GM23248 (cell line): ENCODE measurements around the gene CACNG5. TPM values are rescaled to one million over a fixed set of nuclear protein-coding genes. Genes with fewer than 3 reads are reported as not detected.

Experiments used
- DNase-seq: peaks from one replicate; pipeline ENCODE4 v3.0.0-alpha.2; 2015
- H2AFZ ChIP-seq: fragments of 200-600 bp; sonication (generic); 2 replicates; pipeline ENCODE4 v1.6.1; 2016; ENCODE audit warnings: antibody characterized with exemption
- H3F3A ChIP-seq: fragments of 200-600 bp; sonication (generic); 2 replicates; pipeline ENCODE4 v1.6.1; 2016; ENCODE audit warnings: mild to moderate bottlenecking, antibody characterized with exemption, mixed run types; ENCODE audit not compliant: insufficient read depth
- H3K27ac ChIP-seq: fragments of 200-600 bp; sonication (generic); 2 replicates; pipeline ENCODE4 v1.5.1; 2016; ENCODE audit warnings: mild to moderate bottlenecking
- H3K27me3 ChIP-seq: fragments of 200-600 bp; sonication (generic); replicated peaks from 2 replicates; pipeline ENCODE4 v1.6.1; 2016; ENCODE audit warnings: mild to moderate bottlenecking; ENCODE audit not compliant: insufficient read depth
- H3K36me3 ChIP-seq: fragments of 200-600 bp; sonication (generic); 2 replicates; pipeline ENCODE4 v1.6.1; 2016; ENCODE audit warnings: low read depth, mild to moderate bottlenecking
- H3K4me1 ChIP-seq: fragments of 200-600 bp; sonication (generic); 2 replicates; pipeline ENCODE4 v1.6.1; 2016; ENCODE audit warnings: mild to moderate bottlenecking; ENCODE audit not compliant: insufficient read depth
- H3K4me2 ChIP-seq: fragments of 200-600 bp; sonication (generic); one replicate; pipeline ENCODE4 v1.6.1; 2016; ENCODE audit warnings: mild to moderate bottlenecking; ENCODE audit not compliant: unreplicated experiment
- H3K4me3 ChIP-seq: fragments of 200-600 bp; sonication (generic); 2 replicates; pipeline ENCODE4 v1.5.1; 2016; ENCODE audit warnings: mild to moderate bottlenecking
- H3K79me2 ChIP-seq: fragments of 200-600 bp; sonication (generic); 2 replicates; pipeline ENCODE4 v1.6.1; 2016; ENCODE audit warnings: mild to moderate bottlenecking; ENCODE audit not compliant: insufficient read depth
- H3K9ac ChIP-seq: fragments of 200-600 bp; sonication (generic); 2 replicates; pipeline ENCODE4 v1.6.1; 2016; ENCODE audit warnings: mild to moderate bottlenecking
- H3K9me2 ChIP-seq: fragments of 200-600 bp; sonication (generic); 2 replicates; pipeline ENCODE4 v1.6.1; 2016; ENCODE audit warnings: mixed run types, mild to moderate bottlenecking, moderate library complexity; ENCODE audit not compliant: insufficient read depth
- H3K9me3 ChIP-seq: fragments of 200-600 bp; sonication (generic); one replicate; pipeline ENCODE4 v1.6.1; 2017; ENCODE audit warnings: low read depth
- H4K20me1 ChIP-seq: fragments of 200-600 bp; sonication (generic); 2 replicates; pipeline ENCODE4 v1.6.0; 2016; ENCODE audit not compliant: insufficient read depth
- EZH2 ChIP-seq: fragments of 200-600 bp; sonication (generic); IDR thresholded peaks from 2 replicates; pipeline ENCODE4 v1.6.1; 2018; ENCODE audit warnings: antibody characterized with exemption, mild to moderate bottlenecking; ENCODE audit not compliant: insufficient read depth, poor library complexity, severe bottlenecking
- EZH2phosphoT487 ChIP-seq: fragments of 200-600 bp; sonication (generic); IDR thresholded peaks from 2 replicates; pipeline ENCODE4 v1.6.1; 2018; ENCODE audit warnings: antibody characterized with exemption, moderate library complexity, mild to moderate bottlenecking, low read depth; ENCODE audit not compliant: insufficient read depth
- WGBS, 2 experiments: methylation state at CpG; one replicate each; pipeline ENCODE4 v1.1.6; 2015 to 2017; ENCODE audit warnings: low lambda C conversion rate in 2 of 2, low coverage in 1 of 2; ENCODE audit errors: missing lambda C conversion rate in 2 of 2; 5-methylcytosine and 5-hydroxymethylcytosine counted together
- in situ Hi-C: fragments of 300-500 bp; cut with MboI; formaldehyde crosslinking; loops from 2 replicates; pipeline ENCODE4 v1.15.0; 2020
- polyA plus RNA-seq: library from polyadenylated mRNA; unstranded; fragments of >200 nt; fragmentation: Nextera tagmentation; extraction: Ambion mirVana; gene quantifications from 2 replicates; pipeline ENCODE4 v1.2.1, GENCODE V29; 2016
- total RNA-seq: library from RNA; depleted of rRNA; stranded (reverse); fragments of >200 nt; shearing (Covaris generic); gene quantifications from 2 replicates; pipeline ENCODE4 v1.2.3, GENCODE V29; 2014; rRNA removed

CACNG5 gene
- total RNA-seq: not detected in 2 replicates
- polyA plus RNA-seq: not detected in 2 replicates

- no peaks in the 10 kb centered on the region for H3K4me1 ChIP-seq
- peaks cover 56% of the 10 kb centered on the region for H3K27me3 ChIP-seq
- no peak for DNase-seq
- H3K79me2 ChIP-seq: no peaks in the 10 kb centered on the region
- TF ChIP-seq EZH2 (no peak), EZH2phosphoT487 (no peak)
- H3K9me3 ChIP-seq: no peaks in the 10 kb centered on the region
- in situ Hi-C loops: no loop called here
- H3K4me2 ChIP-seq: no peak within 1 kb of the TSS
- H3K9me2 ChIP-seq: no peaks in the 10 kb centered on the region
- no peak within 1 kb of the TSS for H3K4me3 ChIP-seq
- no peak within 1 kb of the TSS for H3K9ac ChIP-seq
- H3K36me3 ChIP-seq: no peaks in the 10 kb centered on the region
- H3K27ac ChIP-seq: no peak within 1 kb of the TSS
- no peaks in the 10 kb centered on the region for H3F3A ChIP-seq
- no peak within 1 kb of the TSS for H2AFZ ChIP-seq
- no peaks in the 10 kb centered on the region for H4K20me1 ChIP-seq
- 16 to 18% methylated on average over 18 to 26 of the region's 57 CpGs for WGBS, 2 experiments
Measured at GRCh38 chr17:66834919-66835454, at the start of gene CACNG5. TSS of gene CACNG5 (plus strand) at chr17:66835117. CDS start at chr17:66877333, 42,216 bp downstream.

- H3K9me2 ChIP-seq: no peaks in the 10 kb centered on the region
- no peak overlapping the region for H3K4me2 ChIP-seq
- no peaks in the 10 kb centered on the region for H3K79me2 ChIP-seq
- H3K36me3 ChIP-seq: peaks cover 14% of the 10 kb centered on the region
- TF ChIP-seq EZH2phosphoT487 (no peak), EZH2 (no peak)
- 93 to 97% methylated on average over 10 of the region's 10 CpGs for WGBS, 2 experiments
- no peak overlapping the region for H3K4me3 ChIP-seq
- no peaks in the 10 kb centered on the region for H3K27me3 ChIP-seq
- no peak overlapping the region for H2AFZ ChIP-seq
- in situ Hi-C loops: no loop called here
- H4K20me1 ChIP-seq: no peaks in the 10 kb centered on the region
- H3F3A ChIP-seq: no peaks in the 10 kb centered on the region
- H3K9ac ChIP-seq: no peak overlapping the region
- no peaks in the 10 kb centered on the region for H3K9me3 ChIP-seq
- no peak overlapping the region for H3K27ac ChIP-seq
- DNase-seq: no peak
- no peaks in the 10 kb centered on the region for H3K4me1 ChIP-seq
Measured at GRCh38 chr17:66786107-66786506, 48.8 kb upstream of the CACNG5 start.

- peaks cover 14% of the 10 kb centered on the region for H3K36me3 ChIP-seq
- no peaks in the 10 kb centered on the region for H3K27me3 ChIP-seq
- no peak for DNase-seq
- H3K79me2 ChIP-seq: no peaks in the 10 kb centered on the region
- no peaks in the 10 kb centered on the region for H3K9me3 ChIP-seq
- H3K27ac ChIP-seq: no peak overlapping the region
- H3K9ac ChIP-seq: no peak overlapping the region
- H3K4me1 ChIP-seq: no peaks in the 10 kb centered on the region
- H3K9me2 ChIP-seq: no peaks in the 10 kb centered on the region
- in situ Hi-C loops: no loop called here
- 69 to 73% methylated on average over 3 of the region's 3 CpGs for WGBS, 2 experiments
- no peaks in the 10 kb centered on the region for H3F3A ChIP-seq
- H3K4me2 ChIP-seq: no peak overlapping the region
- TF ChIP-seq EZH2phosphoT487 (no peak), EZH2 (no peak)
- H4K20me1 ChIP-seq: no peaks in the 10 kb centered on the region
- no peak overlapping the region for H2AFZ ChIP-seq
- no peak overlapping the region for H3K4me3 ChIP-seq
Measured at GRCh38 chr17:66787914-66788313, 47.0 kb upstream of the CACNG5 start.

GRCh38 chr17:66789093-66789492 lies 45.8 kb upstream of the CACNG5 start:
- Histone ChIP-seq H3K4me3 (no peak overlapping the region), H3K9ac (no peak overlapping the region), H3K27ac (no peak overlapping the region), H3K9me2 (no peaks in the 10 kb centered on the region), H3K36me3 (peaks cover 20% of the 10 kb centered on the region), H3K27me3 (no peaks in the 10 kb centered on the region), H3F3A (no peaks in the 10 kb centered on the region), H3K9me3 (no peaks in the 10 kb centered on the region), H2AFZ (no peak overlapping the region), H3K4me2 (no peak overlapping the region), H4K20me1 (no peaks in the 10 kb centered on the region), H3K79me2 (no peaks in the 10 kb centered on the region), H3K4me1 (no peaks in the 10 kb centered on the region)
- 66 to 71% methylated on average over 12 of the region's 12 CpGs for WGBS, 2 experiments
- DNase-seq: no peak
- TF ChIP-seq EZH2phosphoT487 (no peak), EZH2 (no peak)
- in situ Hi-C loops: no loop called here

- no peak for DNase-seq
- H3K9me2 ChIP-seq: no peaks in the 10 kb centered on the region
- no peaks in the 10 kb centered on the region for H3K9me3 ChIP-seq
- no peak overlapping the region for H3K9ac ChIP-seq
- 92 to 93% methylated on average over 7 of the region's 7 CpGs for whole genome bisulfite sequencing, 2 experiments
- no peaks in the 10 kb centered on the region for H3K4me1 ChIP-seq
- H3K4me2 ChIP-seq: no peak overlapping the region
- H3F3A ChIP-seq: no peaks in the 10 kb centered on the region
- H4K20me1 ChIP-seq: no peaks in the 10 kb centered on the region
- no peaks in the 10 kb centered on the region for H3K27me3 ChIP-seq
- H3K4me3 ChIP-seq: no peak overlapping the region
- H2AFZ ChIP-seq: no peak overlapping the region
- H3K36me3 ChIP-seq: peaks cover 21% of the 10 kb centered on the region
- no peak overlapping the region for H3K27ac ChIP-seq
- TF ChIP-seq EZH2phosphoT487 (no peak), EZH2 (no peak)
- in situ Hi-C loops: no loop called here
- H3K79me2 ChIP-seq: no peaks in the 10 kb centered on the region
Measured at GRCh38 chr17:66789961-66790437, 44.9 kb upstream of the CACNG5 start.
